KOPT-K1 (cell line): Measurements from ENCODE around the gene SPACA5B.
"Not testable (repeated sequence)": the region's sequence is repeated elsewhere in the genome, so short reads cannot be mapped to it uniquely, and the experiment has no call there.

Source experiments
- H3K27ac ChIP-seq: fragments of 200-600 bp; sonication (generic); 2 replicates; pipeline ENCODE4 v1.5.1; 2016; ENCODE audit warnings: antibody characterized with exemption, mild to moderate bottlenecking, low read depth, low read length; ENCODE audit not compliant: poor library complexity, severe bottlenecking
- H3K36me3 ChIP-seq: fragments of 200-600 bp; sonication (generic); 2 replicates; pipeline ENCODE4 v1.5.1; 2017; ENCODE audit warnings: antibody characterized with exemption, mild to moderate bottlenecking, low read length, moderate library complexity; ENCODE audit not compliant: insufficient read depth
- H3K9me3 ChIP-seq: fragments of 200-600 bp; sonication (generic); 2 replicates; pipeline ENCODE4 v1.5.1; 2017; ENCODE audit warnings: antibody characterized with exemption, low read length, mild to moderate bottlenecking; ENCODE audit not compliant: insufficient read depth, poor library complexity, severe bottlenecking

Gene SPACA5B

DNA sequence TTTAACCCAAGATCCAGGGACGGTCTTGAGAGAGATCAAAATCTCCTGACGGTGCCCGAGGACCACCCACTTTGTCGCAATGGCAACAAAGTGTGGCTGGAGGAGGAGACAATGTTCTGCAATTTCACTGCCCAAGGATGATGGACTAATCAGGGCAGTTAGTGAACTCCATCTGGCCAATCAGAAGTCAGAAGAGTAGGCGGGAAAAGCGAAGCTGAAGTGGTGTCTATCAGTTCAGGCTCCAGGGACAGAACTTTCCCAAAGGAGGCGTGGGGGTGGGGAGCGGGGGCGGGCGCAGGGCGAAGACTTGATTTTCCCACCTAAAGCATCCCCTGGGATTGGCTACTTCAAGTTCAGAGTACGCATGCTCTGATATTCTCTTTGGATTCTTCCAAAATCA lies 25.6 kb downstream of the SPACA5B start:
- H3K9me3 ChIP-seq: no peaks in the 10 kb centered on the region
- no peak overlapping the region for H3K27ac ChIP-seq
- no peaks in the 10 kb centered on the region for H3K36me3 ChIP-seq

DNA sequence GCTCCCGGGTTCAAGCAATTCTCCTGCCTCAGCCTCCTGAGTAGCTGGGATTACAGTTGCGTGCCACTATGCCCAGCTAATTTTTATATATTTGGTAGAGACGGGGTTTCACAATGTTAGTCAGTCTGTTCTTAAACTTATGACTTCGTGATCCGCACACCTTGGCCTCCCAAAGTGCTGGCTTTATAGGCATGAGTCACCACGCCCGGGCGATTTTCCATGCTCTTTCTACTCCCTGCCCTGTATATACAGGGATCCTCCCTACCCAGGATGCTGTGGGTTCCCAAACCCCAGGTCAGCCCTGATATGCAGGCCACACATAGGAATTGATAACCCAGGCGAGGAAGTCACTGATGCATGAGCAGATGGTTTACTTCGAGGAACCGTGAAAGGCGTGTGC lies 34.8 kb downstream of the SPACA5B start:
- Histone ChIP-seq H3K9me3 (no peaks in the 10 kb centered on the region), H3K36me3 (no peaks in the 10 kb centered on the region), H3K27ac (no peak overlapping the region)

- H3K36me3 ChIP-seq, H3K9me3 ChIP-seq, H3K27ac ChIP-seq: not testable (repeated sequence)
Observed at GRCh38 chrX:48166322-48166721, 35.9 kb downstream of the SPACA5B start.

DNA sequence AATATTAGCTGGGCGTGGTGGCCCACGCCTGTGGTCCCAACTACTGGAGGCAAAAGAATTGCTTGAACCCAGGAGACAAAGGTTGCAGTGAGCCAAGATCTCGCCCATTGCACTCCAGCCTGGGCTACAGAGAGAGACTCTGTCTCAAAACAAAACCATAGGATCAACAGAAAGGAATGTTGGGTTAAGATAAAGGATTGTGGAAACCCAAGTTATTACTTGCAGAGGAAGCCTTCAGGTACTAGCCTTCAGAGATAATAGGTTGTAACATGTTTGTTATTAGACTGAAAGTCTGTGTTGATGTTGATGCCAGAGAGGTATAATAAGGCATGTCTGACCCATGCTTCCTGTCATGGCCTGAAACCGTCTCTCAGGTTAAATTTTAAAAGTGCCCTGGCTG lies 49.3 kb downstream of the SPACA5B start:
- Histone ChIP-seq H3K9me3 (no peaks in the 10 kb centered on the region), H3K27ac (no peak overlapping the region), H3K36me3 (no peaks in the 10 kb centered on the region)

DNA sequence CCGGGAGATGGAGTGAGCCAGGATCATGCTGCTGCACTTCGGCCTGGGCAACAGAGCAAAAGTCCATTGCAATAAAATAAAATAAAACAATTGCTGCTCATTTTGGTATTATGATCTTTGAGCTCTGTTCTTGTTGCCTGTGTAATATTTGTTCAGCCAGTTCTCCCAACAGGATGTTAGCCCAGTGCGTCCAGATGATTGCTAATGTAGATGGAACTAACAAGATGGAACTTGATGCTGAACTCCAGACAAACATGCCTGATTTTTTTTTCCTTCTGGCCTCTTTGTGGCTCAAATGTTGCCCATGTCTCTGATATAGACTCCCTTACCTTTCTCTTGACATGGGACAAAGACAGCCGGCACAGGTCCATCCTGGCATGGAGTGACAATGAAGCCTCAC lies 50.4 kb downstream of the SPACA5B start:
- H3K27ac ChIP-seq: no peak overlapping the region
- H3K9me3 ChIP-seq: no peaks in the 10 kb centered on the region
- no peaks in the 10 kb centered on the region for H3K36me3 ChIP-seq

- H3K9me3 ChIP-seq, H3K27ac ChIP-seq, H3K36me3 ChIP-seq: not testable (repeated sequence)
Observed at GRCh38 chrX:48181882-48182281, 51.5 kb downstream of the SPACA5B start.
